Measurements from ENCODE around the gene OLA1.

Gene OLA1

DNA sequence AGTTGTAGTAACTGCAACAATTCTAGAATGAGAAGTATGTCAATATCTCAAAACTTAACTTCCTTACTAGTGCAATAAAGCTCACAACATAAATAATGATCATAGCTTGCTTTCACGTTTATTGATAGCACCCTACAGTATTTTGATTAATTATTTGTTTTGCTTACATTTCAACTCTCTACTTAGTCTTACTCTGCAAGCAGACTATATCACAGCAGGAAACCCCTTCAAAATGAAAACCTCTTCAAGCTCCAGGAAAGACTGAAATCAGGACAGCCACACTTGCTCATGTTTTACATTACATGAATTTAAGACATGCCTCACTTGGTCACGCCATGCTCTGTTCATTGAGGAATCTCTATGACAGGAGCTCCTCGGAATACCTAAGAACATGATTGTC, 3.3 kb downstream of the OLA1 start:
- TF ChIP-seq, protein P1, sequence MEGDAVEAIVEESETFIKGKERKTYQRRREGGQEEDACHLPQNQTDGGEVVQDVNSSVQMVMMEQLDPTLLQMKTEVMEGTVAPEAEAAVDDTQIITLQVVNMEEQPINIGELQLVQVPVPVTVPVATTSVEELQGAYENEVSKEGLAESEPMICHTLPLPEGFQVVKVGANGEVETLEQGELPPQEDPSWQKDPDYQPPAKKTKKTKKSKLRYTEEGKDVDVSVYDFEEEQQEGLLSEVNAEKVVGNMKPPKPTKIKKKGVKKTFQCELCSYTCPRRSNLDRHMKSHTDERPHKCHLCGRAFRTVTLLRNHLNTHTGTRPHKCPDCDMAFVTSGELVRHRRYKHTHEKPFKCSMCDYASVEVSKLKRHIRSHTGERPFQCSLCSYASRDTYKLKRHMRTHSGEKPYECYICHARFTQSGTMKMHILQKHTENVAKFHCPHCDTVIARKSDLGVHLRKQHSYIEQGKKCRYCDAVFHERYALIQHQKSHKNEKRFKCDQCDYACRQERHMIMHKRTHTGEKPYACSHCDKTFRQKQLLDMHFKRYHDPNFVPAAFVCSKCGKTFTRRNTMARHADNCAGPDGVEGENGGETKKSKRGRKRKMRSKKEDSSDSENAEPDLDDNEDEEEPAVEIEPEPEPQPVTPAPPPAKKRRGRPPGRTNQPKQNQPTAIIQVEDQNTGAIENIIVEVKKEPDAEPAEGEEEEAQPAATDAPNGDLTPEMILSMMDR (conservative IDR thresholded peaks at IDR 0.05; ENCODE audit: low read depth, low read length), result no peak
- H3K4me3 ChIP-seq (ENCODE audit: low read length), result no peak overlapping the region
- no peak for DNase-seq (ENCODE audit: low read depth)

DNA sequence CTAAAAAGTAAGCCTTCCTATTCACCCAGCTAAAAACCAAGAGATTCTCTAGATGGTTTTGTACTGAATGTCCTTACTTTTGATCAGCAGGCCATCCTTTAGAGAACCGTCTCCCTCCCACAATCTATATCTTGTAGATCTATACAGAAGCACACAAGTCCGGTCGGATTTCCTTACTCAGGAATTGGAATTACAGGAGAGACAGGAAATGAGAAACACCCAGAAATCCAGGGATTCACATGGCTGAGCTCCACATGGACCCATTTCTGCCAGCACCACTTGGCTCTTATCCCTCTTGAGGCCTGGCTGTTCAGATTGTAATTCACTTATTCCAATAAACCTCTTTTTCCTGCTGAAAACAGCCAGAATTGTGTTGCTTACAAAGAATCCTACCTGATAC, 4.5 kb downstream of the OLA1 start:
- TF ChIP-seq, protein P1 (conservative IDR thresholded peaks at IDR 0.05; ENCODE audit: low read depth, low read length), result no peak
- H3K4me3 ChIP-seq (ENCODE audit: low read length), result no peak overlapping the region
- no peak for DNase-seq (ENCODE audit: low read depth)

DNA sequence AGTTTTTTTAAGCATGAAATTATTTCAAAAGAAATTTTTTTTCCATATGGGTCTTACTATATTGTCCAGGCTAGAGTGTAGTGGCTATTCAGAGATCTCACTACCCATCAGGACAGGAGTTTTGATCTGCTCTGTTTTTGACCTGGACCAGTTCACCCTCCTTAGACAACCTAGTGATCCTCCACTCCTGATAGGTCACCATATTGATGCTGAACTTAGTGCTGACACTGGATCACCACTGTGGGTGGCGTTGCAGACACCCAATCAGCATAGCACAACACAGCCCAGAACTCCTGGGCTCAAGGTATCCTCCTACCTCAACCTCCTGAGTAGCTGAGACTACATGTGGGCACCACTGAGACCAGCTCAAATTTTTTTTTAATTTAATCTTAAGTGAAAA, 8.2 kb downstream of the OLA1 start:
- TF ChIP-seq, protein P1 (conservative IDR thresholded peaks at IDR 0.05; ENCODE audit: low read depth, low read length), result no peak
- no peak overlapping the region for H3K4me3 ChIP-seq (ENCODE audit: low read length)
- no peak for DNase-seq (ENCODE audit: low read depth)

DNA sequence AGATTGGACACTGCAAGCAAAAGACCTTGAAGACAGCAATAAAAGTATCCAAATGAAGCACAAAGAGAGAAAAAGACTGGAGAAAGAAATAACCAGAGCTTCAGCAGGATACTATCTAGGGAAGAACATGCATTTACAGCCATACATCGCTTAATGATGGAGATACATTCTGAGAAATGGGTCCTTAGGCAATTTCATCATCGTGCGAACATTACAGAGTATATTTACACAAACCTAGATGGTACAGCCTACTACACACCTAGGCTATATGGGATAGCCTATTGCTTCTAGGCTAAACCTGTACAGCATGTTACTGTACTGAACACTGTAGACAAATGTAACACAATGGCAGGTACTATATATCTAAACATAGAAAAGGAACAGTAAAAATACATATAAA, 11.9 kb downstream of the OLA1 start:
- DNase-seq (ENCODE audit: low read depth), result no peak

DNA sequence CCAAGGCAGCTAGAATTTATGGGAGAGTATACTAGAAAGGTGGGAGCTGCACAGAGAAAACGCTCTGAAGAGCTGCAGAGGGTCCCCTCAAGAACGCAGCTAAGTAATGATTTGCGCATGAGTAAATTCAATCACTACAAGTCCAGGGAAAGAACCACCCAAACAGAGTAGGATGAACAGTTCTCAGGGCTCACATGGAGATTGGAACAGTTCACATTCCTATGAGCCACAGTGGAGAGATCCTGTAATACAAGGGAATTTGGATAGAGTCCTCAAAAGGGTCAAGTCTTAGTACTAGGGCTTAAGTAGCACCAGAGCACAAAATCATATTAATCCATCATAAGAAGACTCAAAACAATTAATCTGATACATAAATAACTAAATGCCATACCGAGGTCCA, 12.7 kb downstream of the OLA1 start:
- no peak overlapping the region for H3K4me3 ChIP-seq (ENCODE audit: low read length)
- TF ChIP-seq, protein P1 (conservative IDR thresholded peaks at IDR 0.05; ENCODE audit: low read depth, low read length), result no peak
- peak; percentile 30 for DNase-seq (ENCODE audit: low read depth)

More for the DNA sequence above, 11.9 kb downstream of the OLA1 start:
- H3K4me3 ChIP-seq (ENCODE audit: low read length), result no peak overlapping the region
- TF ChIP-seq, protein P1 (conservative IDR thresholded peaks at IDR 0.05; ENCODE audit: low read depth, low read length), result no peak

DNA sequence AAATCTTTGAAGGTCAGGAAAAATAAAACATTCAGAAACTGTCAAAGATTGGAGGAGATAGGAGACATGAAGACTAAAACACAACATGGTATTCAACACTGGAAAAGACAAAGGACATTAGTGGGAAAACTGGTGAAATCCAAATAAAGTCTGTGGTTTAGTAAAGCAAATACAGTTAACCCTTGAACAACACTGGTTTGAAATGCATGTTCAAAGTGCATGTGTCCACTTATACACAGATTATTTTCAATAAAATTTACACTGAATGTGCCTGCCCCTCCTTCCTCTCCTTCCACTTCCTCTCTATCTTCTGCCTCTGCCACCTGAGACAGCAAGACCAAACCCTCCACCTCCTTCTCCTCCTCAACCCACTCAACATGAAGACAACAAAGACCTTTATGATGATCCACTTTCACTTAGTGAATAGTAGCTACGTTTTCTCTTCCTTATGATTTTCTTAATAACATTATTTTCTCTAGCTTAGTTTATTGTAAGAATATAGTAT, 14.5 kb downstream of the OLA1 start:
- DNase-seq (ENCODE audit: low read depth), result no peak
- TF ChIP-seq, protein P1 (conservative IDR thresholded peaks at IDR 0.05; ENCODE audit: low read depth, low read length), result no peak
- no peak overlapping the region for H3K4me3 ChIP-seq (ENCODE audit: low read length)

DNA sequence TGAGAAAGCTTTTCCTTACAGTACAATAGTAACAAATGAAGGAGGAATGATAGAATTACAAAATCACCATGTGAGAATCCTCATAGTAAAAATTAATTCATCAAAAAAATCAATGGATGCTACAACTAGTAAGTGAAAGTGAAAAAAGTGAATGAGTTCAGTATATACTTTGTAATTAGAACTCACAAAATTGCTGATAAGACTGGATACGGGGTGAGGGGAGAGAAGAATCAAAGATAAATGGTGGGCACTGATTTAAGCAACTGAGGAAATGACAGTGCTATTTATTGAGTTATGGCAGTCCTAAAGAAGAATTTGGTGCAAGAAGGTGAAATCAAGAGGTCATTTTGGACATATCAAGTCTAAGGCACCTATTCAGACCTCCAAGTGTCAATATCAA, 20.6 kb downstream of the OLA1 start:
- TF ChIP-seq, protein P1 (conservative IDR thresholded peaks at IDR 0.05; ENCODE audit: low read depth, low read length), result no peak
- no peak for DNase-seq (ENCODE audit: low read depth)
- H3K4me3 ChIP-seq (ENCODE audit: low read length), result no peak overlapping the region

Measured in retinal pigment epithelial cell (primary cell).